DOHH2 (cell line): ENCODE results near the gene NENF.
"Not testable (repeated sequence)": the region's sequence is repeated elsewhere in the genome, so short reads cannot be mapped to it uniquely, and the experiment has no call there.

Experiments
- H3F3A ChIP-seq: fragments of 200-600 bp; sonication (generic), shearing (Covaris generic); 2 replicates; pipeline ENCODE4 v1.6.0; 2016; ENCODE audit warnings: antibody characterized with exemption, mild to moderate bottlenecking; ENCODE audit not compliant: control insufficient read depth, insufficient read depth
- H3K27ac ChIP-seq: fragments of 200-600 bp; sonication (generic); 2 replicates; pipeline ENCODE4 v1.5.1; 2014; ENCODE audit warnings: low read depth, mild to moderate bottlenecking, low read length, moderate library complexity
- H3K27me3 ChIP-seq: fragments of 200-600 bp; sonication (generic); 2 replicates; pipeline ENCODE4 v1.6.1; 2014; ENCODE audit warnings: mild to moderate bottlenecking, low read length, mixed read lengths; ENCODE audit not compliant: control insufficient read depth
- H3K36me3 ChIP-seq: fragments of 200-600 bp; sonication (generic); 2 replicates; pipeline ENCODE4 v1.6.1; 2014; ENCODE audit warnings: mild to moderate bottlenecking, low read length, moderate library complexity, mixed read lengths; ENCODE audit not compliant: control insufficient read depth
- H3K4me1 ChIP-seq: fragments of 200-600 bp; sonication (generic); 2 replicates; pipeline ENCODE4 v1.6.1; 2014; ENCODE audit warnings: mild to moderate bottlenecking, low read length, mixed read lengths; ENCODE audit not compliant: control insufficient read depth
- H3K4me2 ChIP-seq: fragments of 200-600 bp; sonication (generic); 2 replicates; pipeline ENCODE4 v1.6.0; 2014; ENCODE audit warnings: mild to moderate bottlenecking, low read length, moderate library complexity
- H3K4me3 ChIP-seq: fragments of 200-600 bp; sonication (generic); 2 replicates; pipeline ENCODE4 v1.5.1; 2014; ENCODE audit warnings: mild to moderate bottlenecking, low read length, mixed read lengths
- H3K79me2 ChIP-seq: fragments of 200-600 bp; sonication (generic); 2 replicates; pipeline ENCODE4 v1.6.1; 2014; ENCODE audit warnings: mild to moderate bottlenecking, low read length, mixed read lengths; ENCODE audit not compliant: control insufficient read depth
- H3K9me2 ChIP-seq: fragments of 200-600 bp; sonication (generic); replicated peaks from 2 replicates; pipeline ENCODE4 v1.6.1; 2014; ENCODE audit warnings: mild to moderate bottlenecking, low read length, mixed read lengths; ENCODE audit not compliant: control insufficient read depth
- H3K9me3 ChIP-seq: fragments of 200-600 bp; sonication (generic); 2 replicates; pipeline ENCODE4 v1.6.1; 2014; ENCODE audit warnings: antibody characterized with exemption, low read length, mixed read lengths; ENCODE audit not compliant: control insufficient read depth, insufficient read depth
- H4K20me1 ChIP-seq: fragments of 200-600 bp; sonication (generic); 2 replicates; pipeline ENCODE4 v1.6.0; 2014; ENCODE audit warnings: low read depth, mild to moderate bottlenecking, antibody characterized with exemption, low read length, moderate library complexity; ENCODE audit not compliant: control insufficient read depth, insufficient read depth
- EZH2phosphoT487 ChIP-seq: fragments of 200-600 bp; sonication (generic); IDR thresholded peaks from 2 replicates; pipeline ENCODE4 v1.6.1; 2017; ENCODE audit warnings: borderline replicate concordance, mild to moderate bottlenecking, antibody characterized with exemption, low read length, moderate library complexity, mixed read lengths
- TF ChIP-seq, protein P1 (sequence below): fragments of 200-600 bp; sonication (generic); IDR thresholded peaks from one replicate; pipeline ENCODE4 v1.5.1; 2014; ENCODE audit warnings: antibody characterized with exemption, mild to moderate bottlenecking, low read depth, low read length; ENCODE audit not compliant: poor library complexity, severe bottlenecking

NENF gene

DNA sequence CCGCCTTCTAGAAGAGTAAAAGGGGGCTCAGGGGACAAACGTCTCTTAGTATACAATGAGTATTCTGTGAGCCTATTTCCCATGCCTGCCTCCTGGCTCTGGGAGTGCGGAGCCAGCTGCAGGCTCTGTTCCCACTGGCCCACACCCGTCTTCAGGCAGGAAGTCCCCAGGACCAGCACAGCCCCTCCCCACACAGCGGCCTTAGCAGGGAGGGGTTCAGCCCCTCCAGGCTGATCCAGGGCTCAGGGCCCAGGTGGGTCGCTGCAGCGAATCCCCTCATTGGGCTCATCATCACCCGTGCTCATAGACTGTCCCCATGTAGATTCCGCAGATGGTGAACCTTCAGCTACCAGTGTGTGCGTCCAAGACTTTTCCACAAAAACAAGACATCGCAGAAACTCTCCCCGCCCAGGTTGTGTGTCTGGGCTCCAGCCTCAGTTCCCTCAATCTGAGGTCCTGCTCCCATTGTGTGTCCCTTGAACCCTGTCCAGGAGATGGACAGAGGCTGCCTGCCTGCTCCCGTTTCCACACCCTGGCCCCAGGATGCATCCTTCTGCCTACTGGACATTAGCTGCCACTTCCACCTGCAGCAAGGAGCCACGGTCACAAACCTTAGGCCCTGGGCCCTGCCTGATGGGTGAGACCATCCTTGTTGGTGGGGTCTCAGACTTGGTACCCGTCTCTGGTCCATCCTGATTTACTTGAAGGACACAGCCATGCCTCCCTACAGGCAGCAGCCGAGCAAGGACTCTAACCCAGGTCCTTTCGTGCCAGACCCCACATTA, 39.4 kb downstream of the NENF start:
- H3K4me2 ChIP-seq, result no peak overlapping the region
- H4K20me1 ChIP-seq, result no peaks in the 10 kb centered on the region
- H3K27me3 ChIP-seq, result no peaks in the 10 kb centered on the region
- no peak for TF ChIP-seq EZH2phosphoT487
- TF ChIP-seq, protein P1, sequence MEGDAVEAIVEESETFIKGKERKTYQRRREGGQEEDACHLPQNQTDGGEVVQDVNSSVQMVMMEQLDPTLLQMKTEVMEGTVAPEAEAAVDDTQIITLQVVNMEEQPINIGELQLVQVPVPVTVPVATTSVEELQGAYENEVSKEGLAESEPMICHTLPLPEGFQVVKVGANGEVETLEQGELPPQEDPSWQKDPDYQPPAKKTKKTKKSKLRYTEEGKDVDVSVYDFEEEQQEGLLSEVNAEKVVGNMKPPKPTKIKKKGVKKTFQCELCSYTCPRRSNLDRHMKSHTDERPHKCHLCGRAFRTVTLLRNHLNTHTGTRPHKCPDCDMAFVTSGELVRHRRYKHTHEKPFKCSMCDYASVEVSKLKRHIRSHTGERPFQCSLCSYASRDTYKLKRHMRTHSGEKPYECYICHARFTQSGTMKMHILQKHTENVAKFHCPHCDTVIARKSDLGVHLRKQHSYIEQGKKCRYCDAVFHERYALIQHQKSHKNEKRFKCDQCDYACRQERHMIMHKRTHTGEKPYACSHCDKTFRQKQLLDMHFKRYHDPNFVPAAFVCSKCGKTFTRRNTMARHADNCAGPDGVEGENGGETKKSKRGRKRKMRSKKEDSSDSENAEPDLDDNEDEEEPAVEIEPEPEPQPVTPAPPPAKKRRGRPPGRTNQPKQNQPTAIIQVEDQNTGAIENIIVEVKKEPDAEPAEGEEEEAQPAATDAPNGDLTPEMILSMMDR, result no peak
- H3K4me3 ChIP-seq, result no peak overlapping the region
- peaks cover 2% of the 10 kb centered on the region; the same call in 1 of the 2 replicates for H3K4me1 ChIP-seq
- no peak overlapping the region for H3K27ac ChIP-seq
- H3K79me2 ChIP-seq, result no peaks in the 10 kb centered on the region
- H3K9me2 ChIP-seq, result no peaks in the 10 kb centered on the region
- H3K9me3 ChIP-seq, result no peaks in the 10 kb centered on the region
- no peaks in the 10 kb centered on the region for H3K36me3 ChIP-seq
- H3F3A ChIP-seq, result no peaks in the 10 kb centered on the region

DNA sequence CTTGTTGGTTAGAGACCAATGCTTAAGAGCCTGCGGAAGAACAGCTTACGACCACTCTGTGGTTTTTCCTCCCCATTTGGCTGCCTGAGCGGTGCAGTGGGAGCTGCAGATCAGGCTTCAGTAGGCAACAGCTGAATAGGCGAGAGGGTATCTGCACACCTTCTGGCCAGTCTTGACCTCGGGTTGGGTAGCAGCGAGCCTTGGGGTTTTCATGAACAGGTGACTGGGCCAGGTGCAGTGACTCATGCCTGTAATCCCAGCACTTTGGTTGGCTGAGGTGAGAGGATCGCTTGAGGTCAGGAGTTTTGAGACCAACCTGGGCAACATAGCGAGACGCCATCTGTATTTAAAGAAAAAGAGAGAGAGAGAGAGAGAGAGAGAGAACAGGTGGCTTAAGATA, 41.0 kb downstream of the NENF start:
- Histone ChIP-seq H3K9me2 (no peaks in the 10 kb centered on the region), H3K27ac (no peak overlapping the region), H3K79me2 (no peaks in the 10 kb centered on the region), H3F3A (no peaks in the 10 kb centered on the region), H3K4me2 (no peak overlapping the region), H4K20me1 (no peaks in the 10 kb centered on the region), H3K4me3 (no peak overlapping the region), H3K9me3 (no peaks in the 10 kb centered on the region), H3K27me3 (no peaks in the 10 kb centered on the region), H3K4me1 (peaks cover 2% of the 10 kb centered on the region; the same call in 1 of the 2 replicates), H3K36me3 (no peaks in the 10 kb centered on the region)
- TF ChIP-seq, protein P1, result no peak
- TF ChIP-seq EZH2phosphoT487, result no peak

DNA sequence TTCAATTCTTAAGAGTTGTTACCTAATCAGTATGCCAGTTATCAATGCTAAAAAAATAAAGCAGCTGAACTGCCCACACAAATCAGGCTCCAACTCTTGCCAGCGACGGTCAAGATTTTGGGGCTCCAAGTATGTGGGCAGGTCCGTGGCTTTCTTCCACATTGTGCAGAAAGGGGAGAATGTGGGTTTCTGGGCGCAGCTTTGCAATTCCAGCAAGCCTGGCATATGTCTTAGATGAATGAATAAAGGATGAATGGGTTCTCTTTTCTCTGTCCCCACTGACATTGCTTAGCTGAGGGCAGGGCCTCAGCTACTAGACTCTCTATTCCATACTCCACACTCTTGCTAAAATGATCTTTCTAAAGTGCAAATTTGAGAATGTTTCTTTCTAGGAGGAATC, 42.4 kb downstream of the NENF start:
- Histone ChIP-seq H3K4me2 (no peak overlapping the region), H3K9me3 (no peaks in the 10 kb centered on the region), H3K9me2 (no peaks in the 10 kb centered on the region), H3K36me3 (no peaks in the 10 kb centered on the region), H3K27ac (no peak overlapping the region), H4K20me1 (no peaks in the 10 kb centered on the region), H3K27me3 (peaks cover 9% of the 10 kb centered on the region), H3K4me3 (no peak overlapping the region), H3F3A (no peaks in the 10 kb centered on the region), H3K4me1 (peaks cover 2% of the 10 kb centered on the region; the same call in 1 of the 2 replicates), H3K79me2 (no peaks in the 10 kb centered on the region)
- TF ChIP-seq EZH2phosphoT487, result no peak
- TF ChIP-seq, protein P1, result no peak

DNA sequence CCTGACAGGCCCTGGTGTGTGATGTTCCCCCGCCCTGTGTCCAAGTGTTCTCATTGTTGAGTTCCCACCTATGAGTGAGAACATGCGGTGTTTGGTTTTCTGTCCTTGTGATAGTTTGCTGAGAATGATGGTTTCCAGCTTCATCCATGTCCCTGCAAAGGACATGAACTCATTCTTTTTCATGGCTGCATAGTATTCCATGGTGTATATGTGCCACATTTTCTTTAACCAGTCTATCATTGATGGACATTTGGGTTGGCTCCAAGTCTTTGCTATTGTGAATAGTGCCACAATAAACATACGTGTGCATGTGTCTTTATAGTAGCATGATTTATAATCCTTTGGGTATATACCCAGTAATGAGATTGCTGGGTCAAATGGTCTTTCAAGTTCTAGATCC, 43.1 kb downstream of the NENF start:
- H3K27ac ChIP-seq, H3K4me3 ChIP-seq, H3K36me3 ChIP-seq, H3F3A ChIP-seq, H3K4me2 ChIP-seq, H3K27me3 ChIP-seq, H3K9me3 ChIP-seq, H4K20me1 ChIP-seq, H3K9me2 ChIP-seq, H3K4me1 ChIP-seq, H3K79me2 ChIP-seq: not testable (repeated sequence)
